ENCODE data around the gene KANSL1.
A peak's percentile ranks its signal among the peaks of the same experiment; 100 is the strongest.

Gene KANSL1

DNA sequence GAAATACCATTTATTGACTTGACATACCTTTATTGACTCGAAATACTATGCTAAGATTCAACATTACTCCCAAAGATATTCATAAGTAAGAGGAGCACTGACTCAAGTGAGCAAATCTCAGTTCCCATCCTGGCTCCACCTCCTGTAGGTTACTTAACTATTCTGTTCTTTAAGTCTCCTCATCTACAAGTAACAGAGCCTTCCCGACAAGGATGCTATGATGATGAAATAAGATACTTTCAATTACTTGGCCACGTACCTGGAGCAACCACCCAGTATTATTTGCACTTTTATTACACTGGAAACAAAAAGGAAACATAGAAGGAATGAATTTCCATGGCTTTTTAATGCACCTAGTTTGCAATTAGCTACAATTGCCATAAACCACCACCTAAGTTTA, 16.3 kb downstream of the KANSL1 start:
- Histone ChIP-seq H3K79me1 (replicated peaks; ENCODE audit: low read length, poor library complexity, severe bottlenecking) (peaks cover 1% of the 10 kb centered on the region), H4K91ac (ENCODE audit: low read length) (no peak overlapping the region), H3K4me3 (ENCODE audit: insufficient read depth in 1 of 2, low read depth in 1 of 2, low read length in 2 of 2) (no peak overlapping the region), H2BK15ac (ENCODE audit: low read depth, poor library complexity, severe bottlenecking) (no peak overlapping the region), H2BK120ac (ENCODE audit: low read depth, low read length) (no peak overlapping the region), H3K9me3 (ENCODE audit: control insufficient read depth, low read length) (no peaks in the 10 kb centered on the region), H2BK5ac (ENCODE audit: low read depth, low read length, poor library complexity, severe bottlenecking) (no peak overlapping the region), H3K36me3 (ENCODE audit: control insufficient read depth in 1 of 2, insufficient read depth in 2 of 2, low read depth in 1 of 2, low read length in 2 of 2) (peaks cover 1 to 4% of the 10 kb centered on the region in 2 experiments), H2AFZ (ENCODE audit: low read depth, low read length) (no peak overlapping the region), H3K27ac (ENCODE audit: low read length, poor library complexity, severe bottlenecking) (no peak overlapping the region), H3K14ac (ENCODE audit: low read length in 2 of 2) (no peak overlapping the region), H3K4ac (ENCODE audit: low read depth in 1 of 2, low read length in 2 of 2) (no peak overlapping the region), H3K27me3 (ENCODE audit: control insufficient read depth in 1 of 2, insufficient read depth in 1 of 2, low read length in 2 of 2) (no peaks in the 10 kb centered on the region), H3K4me1 (ENCODE audit: control insufficient read depth, insufficient read depth, low read depth, low read length) (peaks cover 12% of the 10 kb centered on the region), H2BK12ac (ENCODE audit: low read length in 2 of 2) (no peak overlapping the region), H3K18ac (ENCODE audit: low read depth in 1 of 2, low read length in 2 of 2) (no peak overlapping the region), H3K4me2 (ENCODE audit: low read length, poor library complexity, severe bottlenecking) (no peak overlapping the region), H3K9ac (ENCODE audit: low read length) (no peak overlapping the region), H2AK5ac (ENCODE audit: low read length, severe bottlenecking) (no peak overlapping the region), H3K23ac (ENCODE audit: low read length in 2 of 2) (no peak overlapping the region), H4K8ac (ENCODE audit: low read length) (no peak overlapping the region)
- DNase-seq = no peak
- 90% methylated on average over 3 of the region's 3 CpGs for WGBS

- Histone ChIP-seq H3K79me1 (replicated peaks; ENCODE audit: low read length, poor library complexity, severe bottlenecking) (peaks cover 12% of the 10 kb centered on the region), H3K36me3 (ENCODE audit: control insufficient read depth in 1 of 2, insufficient read depth in 2 of 2, low read depth in 1 of 2, low read length in 2 of 2) (peaks cover 12 to 15% of the 10 kb centered on the region in 2 experiments), H3K4me2 (ENCODE audit: low read length, poor library complexity, severe bottlenecking) (no peak overlapping the region), H2BK15ac (ENCODE audit: low read depth, poor library complexity, severe bottlenecking) (no peak overlapping the region), H3K4me3 (ENCODE audit: insufficient read depth in 1 of 2, low read depth in 1 of 2, low read length in 2 of 2) (no peak overlapping the region), H2BK120ac (ENCODE audit: low read depth, low read length) (no peak overlapping the region), H3K18ac (ENCODE audit: low read depth in 1 of 2, low read length in 2 of 2) (no peak overlapping the region), H3K9me3 (ENCODE audit: control insufficient read depth, low read length) (no peaks in the 10 kb centered on the region), H2BK5ac (ENCODE audit: low read depth, low read length, poor library complexity, severe bottlenecking) (no peak overlapping the region), H2BK12ac (ENCODE audit: low read length in 2 of 2) (no peak overlapping the region), H2AFZ (ENCODE audit: low read depth, low read length) (no peak overlapping the region), H3K14ac (ENCODE audit: low read length in 2 of 2) (no peak overlapping the region), H4K91ac (ENCODE audit: low read length) (no peak overlapping the region), H3K4me1 (ENCODE audit: control insufficient read depth, insufficient read depth, low read depth, low read length) (peaks cover 14% of the 10 kb centered on the region), H3K27ac (ENCODE audit: low read length, poor library complexity, severe bottlenecking) (no peak overlapping the region), H2AK5ac (ENCODE audit: low read length, severe bottlenecking) (no peak overlapping the region), H3K9ac (ENCODE audit: low read length) (peak overlapping the region; percentile 1), H3K23ac (ENCODE audit: low read length in 2 of 2) (no peak overlapping the region), H4K8ac (ENCODE audit: low read length) (no peak overlapping the region), H3K4ac (ENCODE audit: low read depth in 1 of 2, low read length in 2 of 2) (no peak overlapping the region), H3K27me3 (ENCODE audit: control insufficient read depth in 1 of 2, insufficient read depth in 1 of 2, low read length in 2 of 2) (no peaks in the 10 kb centered on the region)
- no CpG with 5 or more reads among the region's 1 CpG for WGBS
- no peak for DNase-seq
Measured at GRCh38 chr17:46175891-46176290, 17.3 kb downstream of the KANSL1 start.

GRCh38 chr17:46173153-46173552, 20.1 kb downstream of the KANSL1 start:
- Histone ChIP-seq H3K18ac (ENCODE audit: low read depth in 1 of 2, low read length in 2 of 2) (no peak overlapping the region), H3K79me1 (replicated peaks; ENCODE audit: low read length, poor library complexity, severe bottlenecking) (peaks cover 15% of the 10 kb centered on the region), H3K23ac (ENCODE audit: low read length in 2 of 2) (no peak overlapping the region), H3K4me1 (ENCODE audit: control insufficient read depth, insufficient read depth, low read depth, low read length) (peaks cover 14% of the 10 kb centered on the region), H3K4me2 (ENCODE audit: low read length, poor library complexity, severe bottlenecking) (no peak overlapping the region), H3K9me3 (ENCODE audit: control insufficient read depth, low read length) (no peaks in the 10 kb centered on the region), H3K36me3 (ENCODE audit: control insufficient read depth in 1 of 2, insufficient read depth in 2 of 2, low read depth in 1 of 2, low read length in 2 of 2) (peaks cover 22 to 38% of the 10 kb centered on the region in 2 experiments), H3K27ac (ENCODE audit: low read length, poor library complexity, severe bottlenecking) (no peak overlapping the region), H3K9ac (ENCODE audit: low read length) (no peak overlapping the region), H3K27me3 (ENCODE audit: control insufficient read depth in 1 of 2, insufficient read depth in 1 of 2, low read length in 2 of 2) (no peaks in the 10 kb centered on the region), H2AK5ac (ENCODE audit: low read length, severe bottlenecking) (no peak overlapping the region), H2BK5ac (ENCODE audit: low read depth, low read length, poor library complexity, severe bottlenecking) (no peak overlapping the region), H3K4ac (ENCODE audit: low read depth in 1 of 2, low read length in 2 of 2) (no peak overlapping the region), H3K4me3 (ENCODE audit: insufficient read depth in 1 of 2, low read depth in 1 of 2, low read length in 2 of 2) (no peak overlapping the region), H4K91ac (ENCODE audit: low read length) (no peak overlapping the region), H2AFZ (ENCODE audit: low read depth, low read length) (no peak overlapping the region), H2BK15ac (ENCODE audit: low read depth, poor library complexity, severe bottlenecking) (no peak overlapping the region), H3K14ac (ENCODE audit: low read length in 2 of 2) (no peak overlapping the region), H2BK120ac (ENCODE audit: low read depth, low read length) (no peak overlapping the region), H2BK12ac (ENCODE audit: low read length in 2 of 2) (no peak overlapping the region), H4K8ac (ENCODE audit: low read length) (no peak overlapping the region)
- DNase-seq = no peak
- 98% methylated on average over 2 of the region's 2 CpGs for WGBS

GRCh38 chr17:46171939-46172338, 21.3 kb downstream of the KANSL1 start:
- Histone ChIP-seq H3K4me3 (ENCODE audit: insufficient read depth in 1 of 2, low read depth in 1 of 2, low read length in 2 of 2) (no peak overlapping the region), H3K4ac (ENCODE audit: low read depth in 1 of 2, low read length in 2 of 2) (no peak overlapping the region), H2AK5ac (ENCODE audit: low read length, severe bottlenecking) (no peak overlapping the region), H2BK120ac (ENCODE audit: low read depth, low read length) (no peak overlapping the region), H4K91ac (ENCODE audit: low read length) (no peak overlapping the region), H2AFZ (ENCODE audit: low read depth, low read length) (no peak overlapping the region), H3K9me3 (ENCODE audit: control insufficient read depth, low read length) (no peaks in the 10 kb centered on the region), H3K27ac (ENCODE audit: low read length, poor library complexity, severe bottlenecking) (no peak overlapping the region), H2BK15ac (ENCODE audit: low read depth, poor library complexity, severe bottlenecking) (no peak overlapping the region), H2BK12ac (ENCODE audit: low read length in 2 of 2) (no peak overlapping the region), H3K4me1 (ENCODE audit: control insufficient read depth, insufficient read depth, low read depth, low read length) (peaks cover 14% of the 10 kb centered on the region), H3K27me3 (ENCODE audit: control insufficient read depth in 1 of 2, insufficient read depth in 1 of 2, low read length in 2 of 2) (no peaks in the 10 kb centered on the region), H3K4me2 (ENCODE audit: low read length, poor library complexity, severe bottlenecking) (no peak overlapping the region), H3K79me1 (replicated peaks; ENCODE audit: low read length, poor library complexity, severe bottlenecking) (peaks cover 15% of the 10 kb centered on the region), H3K18ac (ENCODE audit: low read depth in 1 of 2, low read length in 2 of 2) (no peak overlapping the region), H3K9ac (ENCODE audit: low read length) (no peak overlapping the region), H3K14ac (ENCODE audit: low read length in 2 of 2) (no peak overlapping the region), H3K36me3 (ENCODE audit: control insufficient read depth in 1 of 2, insufficient read depth in 2 of 2, low read depth in 1 of 2, low read length in 2 of 2) (peaks cover 22 to 44% of the 10 kb centered on the region in 2 experiments), H3K23ac (ENCODE audit: low read length in 2 of 2) (no peak overlapping the region), H4K8ac (ENCODE audit: low read length) (no peak overlapping the region), H2BK5ac (ENCODE audit: low read depth, low read length, poor library complexity, severe bottlenecking) (no peak overlapping the region)
- no peak for DNase-seq
- 98% methylated on average over 10 of the region's 14 CpGs for WGBS

Measured in mesenchymal stem cell (in vitro differentiated cells and primary cell).